CD4-positive, alpha-beta T cell treated with Interleukin-1 beta for 1 hour (primary cell): ENCODE data around the gene RAPGEF1.
"Not testable (repeated sequence)": the region's sequence is repeated elsewhere in the genome, so short reads cannot be mapped to it uniquely, and the experiment has no call there.

Experiments used
- DNase-seq, 2 donors: peaks; one replicate each; pipeline ENCODE4 v3.0.0-alpha.2; 2020 to 2022

Gene RAPGEF1

GRCh38 chr9:131668439-131669268 is 71.2 kb downstream of the RAPGEF1 start:
- DNase-seq, result peak; percentile 65 to 78

GRCh38 chr9:131668057-131668438 is 71.8 kb downstream of the RAPGEF1 start:
- DNase-seq, result no peak

- peak; percentile 66 to 75 for DNase-seq
These were observed 72.3 kb downstream of the RAPGEF1 start for GRCh38 chr9:131667576-131667975.

GRCh38 chr9:131666774-131667173 is 73.1 kb downstream of the RAPGEF1 start:
- peak; percentile 47 to 68 for DNase-seq

- no peak for DNase-seq
These were observed 73.8 kb downstream of the RAPGEF1 start for GRCh38 chr9:131666029-131666428.

- no peak for DNase-seq
These were observed 76.6 kb downstream of the RAPGEF1 start for GRCh38 chr9:131663288-131663687.

GRCh38 chr9:131662289-131662621 is 77.6 kb downstream of the RAPGEF1 start:
- not testable (repeated sequence) for DNase-seq

GRCh38 chr9:131661568-131662288 is 78.1 kb downstream of the RAPGEF1 start:
- DNase-seq, result peak; percentile 55 to 69

- DNase-seq, result no peak
These were observed 79.1 kb downstream of the RAPGEF1 start for GRCh38 chr9:131660466-131661405.

- DNase-seq, result peak in 1 of 2 donors; percentile 49
These were observed 81.3 kb downstream of the RAPGEF1 start for GRCh38 chr9:131658377-131659129.

- DNase-seq, result no peak
These were observed 81.9 kb downstream of the RAPGEF1 start for GRCh38 chr9:131657940-131658339.

- no peak for DNase-seq
These were observed 82.4 kb downstream of the RAPGEF1 start for GRCh38 chr9:131657456-131657855.

GRCh38 chr9:131657037-131657377 is 82.9 kb downstream of the RAPGEF1 start:
- DNase-seq, result peak; percentile 44 to 47

- DNase-seq, result peak; percentile 78 to 93
These were observed 83.4 kb downstream of the RAPGEF1 start for GRCh38 chr9:131656356-131657036.

GRCh38 chr9:131654369-131654768 is 85.5 kb downstream of the RAPGEF1 start:
- not testable (repeated sequence) for DNase-seq

GRCh38 chr9:131651599-131651998 is 88.3 kb downstream of the RAPGEF1 start:
- no peak for DNase-seq

- DNase-seq, result no peak
These were observed 88.7 kb downstream of the RAPGEF1 start for GRCh38 chr9:131651160-131651559.

- DNase-seq, result peak in 1 of 2 donors; percentile 65
These were observed 89.6 kb downstream of the RAPGEF1 start for GRCh38 chr9:131650254-131650653.

GRCh38 chr9:131649646-131650045 is 90.2 kb downstream of the RAPGEF1 start:
- DNase-seq, result no peak

GRCh38 chr9:131645078-131645776 is 94.6 kb downstream of the RAPGEF1 start:
- no peak for DNase-seq

GRCh38 chr9:131642496-131643083 is 97.3 kb downstream of the RAPGEF1 start:
- DNase-seq, result no peak
